Activated CD8-positive, alpha-beta memory T cell treated with anti-CD3 and anti-CD28 coated beads, Interleukin-2, amount 50 U/mL, for 4 hours (primary cell): ENCODE results near the gene TTC9C.
"Not testable (repeated sequence)": the region's sequence is repeated elsewhere in the genome, so short reads cannot be mapped to it uniquely, and the experiment has no call there.

Source experiments
- DNase-seq: peaks from one replicate; pipeline ENCODE4 v3.0.0-alpha.2; 2020

The TTC9C gene, protein sequence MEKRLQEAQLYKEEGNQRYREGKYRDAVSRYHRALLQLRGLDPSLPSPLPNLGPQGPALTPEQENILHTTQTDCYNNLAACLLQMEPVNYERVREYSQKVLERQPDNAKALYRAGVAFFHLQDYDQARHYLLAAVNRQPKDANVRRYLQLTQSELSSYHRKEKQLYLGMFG

DNA sequence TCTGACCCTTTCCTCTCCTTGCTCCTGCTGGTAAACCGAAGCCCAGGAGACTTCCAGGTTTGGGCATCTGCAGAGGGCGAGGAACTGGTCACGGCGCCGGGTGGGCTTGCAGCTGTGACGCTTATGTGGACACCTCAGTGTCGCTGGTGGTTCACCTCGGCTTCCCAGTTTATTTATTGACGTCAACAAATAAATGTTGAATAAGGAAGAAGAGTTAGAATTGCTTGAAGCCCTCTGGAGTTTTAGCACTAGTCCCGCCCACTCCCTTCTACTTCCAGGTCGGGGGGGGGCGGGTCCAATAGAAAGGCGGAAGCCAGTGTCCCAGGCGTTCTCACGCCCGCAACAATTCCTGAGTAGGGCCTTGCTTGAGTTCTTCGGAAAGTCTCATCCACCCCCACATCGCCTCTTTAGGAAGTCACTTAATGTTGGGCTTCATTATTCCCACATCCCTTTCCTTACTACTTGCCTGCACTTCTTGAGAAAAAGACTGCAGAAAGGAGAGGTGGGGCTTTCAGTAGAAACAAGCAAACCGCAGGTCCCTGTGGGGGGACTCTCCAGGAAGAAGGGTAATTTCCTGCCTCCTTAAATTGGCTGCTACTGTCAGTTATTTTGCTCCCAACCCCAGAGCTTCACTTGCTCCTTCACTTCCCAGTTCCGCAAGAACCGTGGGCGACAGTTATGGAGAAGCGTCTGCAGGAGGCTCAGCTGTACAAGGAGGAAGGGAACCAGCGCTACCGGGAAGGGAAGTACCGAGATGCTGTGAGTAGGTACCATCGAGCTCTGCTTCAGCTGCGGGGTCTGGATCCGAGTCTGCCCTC is at the start of gene TTC9C:
Gene TTC9C, plus strand, starts transcription at position 316 of the 818 bp plus-strand sequence. Its CDS starts 363 bp downstream, at position 679.
- DNase-seq, result peak; percentile 80

DNA sequence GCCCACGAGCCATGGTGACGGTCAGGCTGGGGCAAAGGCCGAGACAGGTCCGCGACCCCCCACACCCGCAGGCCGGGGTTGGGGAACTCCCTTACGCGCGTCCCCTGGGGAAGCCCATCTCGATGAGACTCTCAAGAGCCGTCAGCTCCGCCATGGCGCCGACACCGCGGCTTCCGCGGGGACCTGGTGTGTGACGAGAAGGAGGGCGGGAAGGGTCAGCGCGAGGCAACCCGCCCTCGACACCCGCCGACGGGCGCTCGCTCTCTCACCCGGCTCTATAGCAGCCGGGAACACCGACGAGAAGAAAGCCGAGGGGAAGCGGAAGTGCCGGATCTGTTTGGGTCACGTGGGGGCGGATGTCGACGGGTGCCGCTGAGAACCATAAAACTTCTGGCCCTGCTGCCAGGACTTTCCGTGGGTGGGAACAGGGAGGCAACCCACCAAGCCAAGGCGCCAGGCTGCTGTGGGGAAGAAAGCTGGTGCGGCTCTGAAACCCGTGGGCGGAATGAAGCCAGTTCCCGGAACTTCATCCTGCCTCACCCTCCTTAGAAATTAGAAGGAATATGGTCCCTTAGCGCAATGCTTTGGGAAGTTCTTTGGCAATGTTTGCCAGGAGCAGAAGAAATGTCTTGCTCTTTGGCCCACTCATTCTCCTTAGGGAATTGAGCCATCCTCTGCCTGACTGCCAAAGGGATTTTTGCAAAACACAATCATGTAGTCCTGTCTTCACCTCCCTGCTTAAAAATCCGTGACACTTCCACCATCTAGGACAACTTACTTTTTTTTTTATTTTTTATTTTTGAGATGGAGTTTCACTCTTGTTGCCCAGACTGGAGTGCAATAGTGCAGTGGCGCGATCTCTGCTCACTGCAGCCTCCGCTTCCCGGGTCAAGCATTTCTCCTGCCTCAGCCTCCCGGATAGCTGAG is 49.3 kb upstream of the TTC9C start, which contains the start of gene UBXN1:
Gene UBXN1, minus strand, starts transcription at position 304 of the 927 bp plus-strand sequence. Its CDS starts 150 bp downstream, at position 154.
- peak; percentile 82 for DNase-seq

DNA sequence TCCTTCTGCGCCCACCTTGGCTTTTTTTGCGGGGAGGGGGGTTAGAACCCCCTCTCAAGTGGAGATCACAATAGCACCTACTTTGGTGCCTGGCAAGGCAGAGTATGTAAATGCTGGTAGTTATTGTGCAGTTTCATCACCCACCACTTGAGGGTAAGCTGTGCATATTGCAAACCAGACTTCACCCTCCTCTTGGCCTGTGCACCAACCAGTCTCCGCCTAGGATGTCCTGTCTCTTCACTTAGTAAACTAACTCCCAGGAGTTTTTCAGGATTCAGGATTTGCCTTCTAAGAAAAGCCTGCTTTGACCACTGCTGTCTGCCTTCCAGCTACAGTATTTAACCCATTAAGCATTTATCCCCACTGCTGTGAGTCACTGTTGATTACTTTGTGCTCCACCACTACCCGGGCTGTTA is 47.5 kb upstream of the TTC9C start:
- DNase-seq, result no peak

DNA sequence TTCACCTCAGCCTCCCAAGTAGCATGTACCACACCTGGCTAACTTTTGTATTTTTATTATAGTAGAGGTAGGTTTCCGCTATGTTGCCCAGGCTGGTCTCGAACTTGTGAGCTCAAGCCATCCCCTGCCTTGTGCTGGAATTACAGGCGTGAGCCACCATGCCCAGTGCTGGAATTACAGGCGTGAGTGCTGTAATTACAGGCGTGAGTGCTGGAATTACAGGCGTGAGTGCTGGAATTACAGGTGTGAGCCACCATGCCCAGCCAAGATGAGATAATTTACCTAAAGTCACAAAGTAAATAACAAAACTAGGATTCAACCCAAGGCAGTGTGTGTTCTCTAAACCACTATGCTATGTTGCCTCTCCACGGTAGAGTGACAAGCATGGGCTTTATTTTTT is 45.8 kb upstream of the TTC9C start:
- no peak for DNase-seq

DNA sequence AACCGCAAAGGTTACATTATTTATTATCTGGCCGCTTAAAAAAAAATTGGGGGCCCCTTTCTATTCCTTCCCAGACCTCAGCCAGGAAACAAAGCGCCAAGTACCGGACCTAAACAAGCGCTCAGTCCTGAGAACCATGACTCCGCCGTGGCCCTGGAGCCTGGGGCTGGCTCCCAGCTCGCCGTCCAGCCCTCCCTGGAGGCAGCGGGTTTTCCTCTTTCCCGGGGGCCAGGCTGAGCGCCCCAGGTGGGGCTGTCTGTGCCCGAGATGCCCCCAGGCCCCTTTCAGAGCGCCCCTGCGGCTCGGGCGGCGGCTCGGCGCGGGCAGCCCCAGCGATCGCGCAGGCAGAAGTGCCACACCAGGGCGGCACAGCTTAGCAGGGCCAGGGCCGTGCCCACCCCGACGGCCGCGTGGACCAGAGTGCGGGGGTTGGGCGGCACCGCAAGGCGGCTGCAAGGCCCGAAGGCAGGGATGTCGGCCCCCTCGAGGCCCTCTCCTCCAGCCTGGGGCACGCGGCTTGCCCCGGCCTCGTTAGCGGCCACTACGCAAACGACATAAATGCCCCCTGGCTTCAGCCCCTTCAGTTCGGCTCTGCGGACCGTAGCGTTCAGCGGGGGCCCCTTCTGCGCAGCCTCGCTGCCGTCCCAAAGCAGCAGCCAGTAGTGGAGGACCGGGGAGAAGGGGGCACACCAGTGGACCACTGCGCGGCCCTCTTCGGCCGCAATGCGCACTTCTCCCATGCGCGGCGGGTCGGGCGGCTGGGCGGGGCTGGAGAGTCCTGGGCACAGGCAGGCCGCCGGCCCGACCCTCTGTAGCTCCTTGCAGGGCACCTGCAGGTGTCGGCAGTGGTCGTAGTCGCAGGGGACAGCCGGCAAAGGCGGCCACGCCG is 40.5 kb upstream of the TTC9C start:
- DNase-seq, result no peak

DNA sequence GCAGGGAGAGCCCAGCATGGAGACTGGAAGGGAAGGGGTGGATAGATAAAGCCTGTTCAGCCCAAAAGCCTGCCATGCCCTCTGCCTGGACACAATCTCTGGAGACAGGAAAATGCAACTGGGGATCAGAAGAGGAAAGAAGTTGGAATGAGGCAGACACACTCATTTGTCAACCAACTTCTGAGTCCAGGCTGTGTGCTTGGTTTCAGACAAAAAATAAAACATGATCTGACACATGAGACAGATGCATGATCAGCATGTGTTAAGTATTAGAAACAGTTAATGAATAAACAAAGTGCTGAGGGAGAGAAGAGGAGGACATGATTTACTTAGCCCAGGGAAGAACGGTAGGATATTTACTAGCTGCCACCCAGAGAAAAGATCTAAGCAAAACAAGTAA is 39.8 kb upstream of the TTC9C start:
- DNase-seq, result no peak

DNA sequence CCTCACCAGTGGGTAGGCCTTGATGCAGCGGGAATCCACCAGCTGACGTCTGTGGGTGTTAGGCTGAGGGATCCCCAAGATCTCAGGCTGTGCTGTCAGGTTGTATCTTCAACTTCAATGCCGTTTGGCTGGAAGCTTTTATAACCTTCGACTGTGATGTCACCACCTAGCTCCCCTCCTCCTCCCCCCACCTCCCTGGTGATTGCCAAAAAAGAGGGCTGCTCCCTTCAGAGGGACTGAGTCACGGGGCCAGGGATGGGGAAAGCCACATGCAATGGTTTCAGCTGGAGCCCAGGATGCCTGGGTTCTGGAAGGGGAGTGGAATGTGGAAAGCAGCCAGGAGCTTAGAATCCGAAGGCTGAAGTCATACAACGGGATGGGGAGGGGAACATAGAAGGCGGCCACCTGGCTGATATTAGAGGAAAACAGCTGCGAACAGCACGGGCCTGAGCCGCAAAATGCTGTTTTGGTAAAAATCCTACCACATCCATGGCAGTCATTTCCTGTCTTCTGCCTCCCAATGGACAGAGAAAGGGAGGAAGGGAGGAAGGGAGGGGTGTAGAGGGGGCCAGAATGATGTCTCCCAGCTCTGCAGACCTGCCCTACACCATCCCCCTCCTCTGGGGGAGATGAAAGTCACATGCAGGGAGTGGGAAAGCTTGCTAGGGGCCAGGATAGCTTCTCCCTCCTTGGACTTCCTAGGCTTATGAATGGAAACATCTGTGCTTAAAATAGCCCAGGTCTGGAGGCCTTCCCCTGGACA is 38.7 kb upstream of the TTC9C start, which contains the start of gene LRRN4CL:
Gene LRRN4CL, minus strand, starts transcription at position 110 of the 763 bp plus-strand sequence. CDS start 1,022 bp downstream, outside the sequence.
- no peak for DNase-seq

DNA sequence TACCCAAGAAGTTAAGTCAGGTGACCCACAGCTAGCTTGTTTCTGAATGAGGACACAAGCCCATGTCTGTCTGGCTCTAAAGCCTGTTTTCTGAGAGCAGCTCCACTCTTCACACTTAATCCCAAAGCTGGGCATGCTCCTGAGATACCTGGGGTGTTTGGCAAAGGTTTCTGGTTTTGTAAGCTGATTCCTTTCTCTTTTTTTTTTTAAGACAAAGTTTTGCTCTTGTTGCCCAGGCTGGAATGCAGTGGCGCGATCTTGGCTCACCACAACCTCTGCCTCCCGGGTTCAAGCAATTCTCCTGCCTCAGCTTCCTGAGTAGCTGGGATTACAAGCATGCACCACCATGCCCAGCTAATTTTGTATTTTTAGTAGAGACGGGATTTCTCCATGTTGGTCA is 34.7 kb upstream of the TTC9C start:
- not testable (repeated sequence) for DNase-seq

DNA sequence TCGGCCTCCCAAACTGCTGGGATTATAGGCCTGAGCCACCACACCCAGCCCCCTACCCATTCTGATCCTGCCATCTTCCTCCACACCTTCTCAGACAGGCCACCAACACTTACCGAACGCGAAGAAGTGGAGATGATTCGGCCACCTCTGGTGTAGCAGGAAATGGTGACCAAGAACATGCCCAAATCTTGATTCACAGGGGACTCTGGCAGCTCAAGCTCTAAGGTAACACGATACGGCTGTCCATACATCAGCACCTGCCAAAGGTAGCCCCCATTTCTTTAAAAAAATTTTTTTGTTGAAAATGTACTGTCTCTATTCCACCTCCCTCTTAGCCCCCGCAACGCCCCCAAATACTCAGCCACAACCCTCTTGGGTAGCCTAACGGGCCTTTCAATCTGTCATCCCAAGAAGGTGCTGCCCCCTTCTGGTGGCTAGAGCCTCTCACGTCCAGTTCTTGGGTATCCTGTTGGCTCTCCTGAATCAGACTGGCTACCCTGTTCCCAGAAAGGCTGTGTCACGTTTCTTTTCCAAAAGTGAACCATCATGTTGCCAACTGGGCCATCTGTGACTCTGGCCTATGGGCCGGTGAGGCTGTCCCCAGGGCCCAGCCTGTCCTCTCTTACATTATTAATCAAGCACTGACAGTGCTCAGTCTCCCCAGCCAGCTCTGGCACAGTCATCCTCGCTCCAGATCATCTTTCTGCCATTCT is 33.7 kb upstream of the TTC9C start:
- peak; percentile 79 for DNase-seq

DNA sequence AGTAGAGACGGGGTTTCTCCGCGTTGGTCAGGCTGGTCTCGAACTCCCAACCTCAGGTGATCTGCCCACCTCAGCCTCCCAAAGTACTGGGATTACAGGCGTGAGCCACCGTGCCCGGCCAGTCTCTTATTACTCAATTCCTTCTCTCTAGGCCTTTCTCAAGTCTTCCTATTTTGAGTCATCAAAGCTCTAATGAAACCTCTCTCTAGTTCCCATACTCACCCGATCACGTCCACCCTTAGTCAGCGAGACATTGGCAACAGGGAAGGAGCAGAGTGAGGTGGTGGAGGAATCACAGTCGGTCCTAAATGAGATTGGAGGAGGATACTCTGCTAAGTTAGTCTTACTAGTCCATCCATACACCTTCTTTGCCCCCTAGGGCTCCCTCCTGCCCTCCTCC is 26.0 kb upstream of the TTC9C start:
- DNase-seq, result no peak

DNA sequence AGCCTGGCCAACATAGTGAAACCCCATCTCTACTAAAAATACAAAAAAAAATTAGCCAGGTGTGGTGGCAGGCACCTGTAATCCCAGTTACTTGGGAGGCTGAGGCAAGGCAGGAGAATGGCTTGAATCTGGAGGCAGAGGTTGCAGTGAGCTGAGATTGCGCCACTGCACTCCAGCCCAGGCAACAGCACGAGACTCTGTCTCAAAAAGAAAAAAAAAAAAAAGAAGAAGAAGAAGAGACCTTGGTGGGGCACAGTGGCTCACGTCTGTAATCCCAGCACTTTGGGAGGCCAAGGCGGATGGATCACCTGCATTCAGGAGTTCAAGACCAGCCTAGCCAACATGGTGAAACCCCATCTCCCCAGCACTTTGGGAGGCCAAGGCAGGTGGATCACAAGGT is 24.4 kb upstream of the TTC9C start:
- not testable (repeated sequence) for DNase-seq

DNA sequence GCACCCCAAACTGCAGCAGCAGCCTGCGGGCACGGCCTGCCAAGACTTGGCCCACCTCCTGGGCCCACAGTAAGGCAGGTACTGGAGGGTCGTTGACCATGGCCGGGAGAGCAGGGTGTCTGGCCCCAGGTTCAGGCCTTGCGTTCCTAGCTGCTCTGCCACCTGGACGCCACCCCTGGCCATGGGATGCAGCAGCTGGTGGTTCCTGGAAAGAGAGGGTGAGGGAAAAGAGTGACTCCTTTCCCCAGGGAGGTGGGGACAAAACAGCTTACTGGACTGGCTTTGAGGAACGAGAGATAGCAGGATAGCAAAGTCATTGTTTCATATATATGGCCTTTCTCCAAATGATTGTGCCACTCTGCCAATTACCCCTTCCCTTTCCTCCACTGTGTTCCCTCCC is 22.9 kb upstream of the TTC9C start:
- DNase-seq, result no peak

DNA sequence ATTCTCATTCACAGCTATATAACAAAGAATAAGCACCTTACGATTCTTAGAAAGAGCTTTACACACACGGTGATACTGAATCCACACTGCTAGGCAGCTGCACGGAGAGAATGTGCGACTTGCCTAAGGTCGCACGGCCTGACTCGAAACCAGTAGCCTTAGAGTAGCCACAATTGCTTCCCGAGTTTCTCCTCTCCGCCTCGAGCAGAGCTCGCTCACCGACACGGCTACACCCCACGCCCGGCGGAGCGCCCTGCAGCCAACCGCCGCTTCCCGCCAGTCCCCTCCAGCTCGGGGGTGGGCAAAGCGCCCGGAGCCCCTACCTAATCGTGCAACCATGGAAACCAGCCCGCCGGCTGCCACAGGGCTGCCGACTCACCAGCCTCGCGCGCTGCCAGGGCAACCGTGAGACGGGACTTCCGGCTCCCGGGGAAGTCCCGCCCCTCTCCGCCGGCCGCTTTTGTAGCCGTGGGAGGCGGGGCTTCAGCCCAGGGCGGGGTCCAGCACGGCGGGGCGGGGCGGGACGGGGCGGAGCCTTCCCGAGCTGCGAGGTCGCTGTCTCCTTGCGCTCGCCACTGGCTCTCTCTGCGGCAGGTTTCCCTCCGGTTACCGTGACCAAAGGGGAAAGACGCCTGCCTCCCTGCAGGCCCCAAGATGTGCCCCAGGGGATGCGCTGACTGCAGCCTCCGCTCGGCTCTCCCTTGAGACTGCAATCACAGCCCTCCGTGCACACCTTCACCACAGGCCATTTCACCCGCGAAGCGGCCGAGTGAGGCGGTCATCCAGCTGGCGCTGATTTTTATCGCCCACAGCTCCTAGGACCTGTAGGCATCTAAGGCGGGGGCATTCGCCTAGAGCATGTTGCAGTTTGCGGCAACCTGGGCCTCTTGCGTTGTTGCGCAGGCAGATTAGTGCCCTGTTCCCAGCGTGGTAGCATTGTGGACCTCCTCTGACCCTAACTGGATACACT is 22.1 kb upstream of the TTC9C start:
- peak; percentile 96 for DNase-seq

DNA sequence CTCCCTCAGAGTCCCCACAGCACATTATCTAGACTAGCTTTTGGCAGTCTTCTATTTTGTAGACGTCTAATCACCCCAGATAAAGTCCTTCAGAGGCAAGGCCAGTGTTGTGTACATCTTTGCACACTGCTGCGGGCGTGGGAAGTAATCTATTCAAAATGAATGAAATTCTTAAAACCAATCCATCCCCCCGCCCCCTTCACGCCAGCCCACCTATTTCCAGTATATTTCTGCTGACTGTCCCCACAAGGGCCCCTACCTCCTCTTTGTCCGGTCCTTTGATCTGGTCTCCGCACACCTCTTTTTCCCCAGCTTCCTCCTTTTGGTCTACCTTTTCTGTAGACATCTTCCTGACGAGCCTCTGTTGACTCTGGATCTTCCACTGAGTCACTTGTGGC is 21.4 kb upstream of the TTC9C start:
- no peak for DNase-seq

DNA sequence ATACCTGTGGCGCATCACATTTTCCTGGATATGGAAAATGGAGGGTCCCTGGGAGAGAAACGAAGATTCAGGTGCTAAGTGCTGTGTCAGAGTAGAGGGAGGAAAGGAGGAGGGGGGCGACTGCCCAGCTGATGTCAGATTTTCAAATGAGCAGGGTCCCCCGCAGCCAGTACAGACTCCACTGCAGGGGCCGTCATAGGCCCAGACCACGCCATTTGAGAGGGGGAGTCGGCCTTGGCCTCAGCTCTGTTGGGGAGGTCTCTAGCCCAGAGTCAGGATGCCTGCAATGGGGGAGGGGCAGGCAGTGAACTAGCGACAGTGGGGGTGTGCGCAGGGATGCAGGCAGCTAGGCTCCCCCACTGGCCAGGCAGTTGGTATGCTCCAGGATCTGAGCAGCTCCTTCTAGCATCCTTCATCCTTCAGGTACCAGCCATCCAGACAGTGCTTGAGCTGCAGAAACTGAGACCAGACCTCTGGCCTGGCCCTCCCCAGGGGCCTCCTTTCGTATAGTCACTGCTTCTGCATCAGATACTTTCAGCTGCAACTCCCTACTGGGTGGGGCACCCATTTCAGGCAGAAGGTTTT is 20.9 kb upstream of the TTC9C start, which contains the start of the genes BSCL2 and GNG3:
Gene BSCL2, minus strand, starts transcription at position 148 of the 585 bp plus-strand sequence. CDS start 229 bp downstream, outside the sequence.
Gene GNG3, plus strand, starts transcription at position 400 of the 585 bp plus-strand sequence. CDS start 620 bp downstream, outside the sequence.
- DNase-seq, result no peak

DNA sequence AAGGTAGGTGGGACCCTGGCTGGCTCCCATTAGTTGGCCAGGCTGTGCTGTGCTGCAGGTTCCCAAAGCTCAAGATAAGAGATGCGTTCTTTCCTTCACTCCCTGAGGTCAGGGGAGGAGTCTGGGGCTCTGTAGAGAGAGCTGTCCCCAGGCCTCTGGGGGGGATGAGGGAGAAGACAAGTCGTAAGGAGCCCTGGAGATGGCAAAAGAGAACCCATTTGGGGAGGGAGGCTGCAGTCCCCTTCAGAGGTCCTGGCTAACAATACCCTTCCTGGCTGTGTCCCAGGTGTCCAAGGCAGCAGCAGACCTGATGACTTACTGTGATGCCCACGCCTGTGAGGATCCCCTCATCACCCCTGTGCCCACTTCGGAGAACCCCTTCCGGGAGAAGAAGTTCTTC is 19.9 kb upstream of the TTC9C start:
- no peak for DNase-seq

DNA sequence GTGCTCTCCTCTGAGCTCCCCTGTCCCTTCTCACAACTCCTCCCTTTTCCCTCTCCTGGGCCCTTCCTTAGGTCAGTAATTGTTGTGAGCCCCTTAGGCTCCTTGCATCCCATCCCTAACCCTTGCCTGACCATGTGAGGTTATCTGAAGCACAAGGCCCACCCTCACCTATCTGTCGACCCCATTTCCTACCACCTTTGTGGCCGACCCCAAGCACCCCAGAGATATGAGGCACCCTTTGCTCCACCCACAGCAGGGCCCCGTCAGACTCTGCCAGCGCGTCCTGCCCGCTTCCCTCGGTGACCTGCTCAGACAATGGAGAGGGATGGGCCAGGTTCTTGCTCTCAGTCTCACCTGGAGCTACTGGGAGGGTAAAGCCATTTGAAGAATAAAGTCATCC is 19.5 kb upstream of the TTC9C start:
- peak; percentile 55 for DNase-seq

DNA sequence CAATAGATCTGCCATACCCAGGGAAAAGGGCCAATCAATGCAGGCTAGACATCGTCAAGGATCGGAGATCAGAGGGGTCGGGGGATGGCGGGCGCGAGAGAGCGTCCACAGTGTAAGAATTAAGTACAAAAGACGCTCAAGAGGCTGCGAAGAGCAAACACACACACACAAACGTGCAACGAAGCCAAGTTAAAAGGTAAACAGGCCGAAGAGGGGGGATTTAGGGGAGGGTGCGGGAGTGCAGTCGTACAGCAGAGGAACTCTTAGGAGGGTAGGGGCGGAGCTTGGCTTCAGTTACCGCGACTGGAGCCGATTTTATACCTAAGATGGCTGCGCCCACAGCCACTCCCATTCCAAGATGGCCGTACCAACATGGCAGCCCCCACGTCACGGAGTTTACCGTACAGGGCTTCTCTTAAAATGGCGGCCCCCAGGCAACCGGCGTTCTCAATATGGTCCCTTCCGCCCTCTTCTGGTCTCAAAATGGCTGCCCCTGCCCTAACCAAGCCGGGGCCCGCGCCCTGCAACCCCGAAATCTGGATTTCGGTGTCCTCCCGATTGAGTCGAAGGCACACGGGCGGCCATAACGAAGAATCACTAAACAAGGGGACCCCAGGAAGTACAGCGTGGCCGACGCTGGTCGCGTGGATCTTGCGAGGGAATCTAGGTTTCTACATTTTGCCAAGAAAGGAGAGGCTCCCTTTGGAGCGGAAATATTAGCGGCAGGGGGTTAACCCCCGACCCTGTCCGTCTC is 18.9 kb upstream of the TTC9C start:
- DNase-seq, result peak; percentile 95
